ENCODE measurements around the gene NGFR.

GRCh38 chr17:49447628-49448302 lies 47.3 kb upstream of the NGFR start:
- TF ChIP-seq, protein P1, sequence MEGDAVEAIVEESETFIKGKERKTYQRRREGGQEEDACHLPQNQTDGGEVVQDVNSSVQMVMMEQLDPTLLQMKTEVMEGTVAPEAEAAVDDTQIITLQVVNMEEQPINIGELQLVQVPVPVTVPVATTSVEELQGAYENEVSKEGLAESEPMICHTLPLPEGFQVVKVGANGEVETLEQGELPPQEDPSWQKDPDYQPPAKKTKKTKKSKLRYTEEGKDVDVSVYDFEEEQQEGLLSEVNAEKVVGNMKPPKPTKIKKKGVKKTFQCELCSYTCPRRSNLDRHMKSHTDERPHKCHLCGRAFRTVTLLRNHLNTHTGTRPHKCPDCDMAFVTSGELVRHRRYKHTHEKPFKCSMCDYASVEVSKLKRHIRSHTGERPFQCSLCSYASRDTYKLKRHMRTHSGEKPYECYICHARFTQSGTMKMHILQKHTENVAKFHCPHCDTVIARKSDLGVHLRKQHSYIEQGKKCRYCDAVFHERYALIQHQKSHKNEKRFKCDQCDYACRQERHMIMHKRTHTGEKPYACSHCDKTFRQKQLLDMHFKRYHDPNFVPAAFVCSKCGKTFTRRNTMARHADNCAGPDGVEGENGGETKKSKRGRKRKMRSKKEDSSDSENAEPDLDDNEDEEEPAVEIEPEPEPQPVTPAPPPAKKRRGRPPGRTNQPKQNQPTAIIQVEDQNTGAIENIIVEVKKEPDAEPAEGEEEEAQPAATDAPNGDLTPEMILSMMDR (IDR thresholded peaks at IDR 0.05; ENCODE audit: low read depth, low read length, poor library complexity, severe bottlenecking) = no peak
- no peak for TF ChIP-seq EZH2phosphoT487 (IDR thresholded peaks at IDR 0.05; ENCODE audit: borderline replicate concordance, low read length)
